Astrocyte of the spinal cord (primary cell): ENCODE measurements around the gene ZNF785.

Experiments used
- DNase-seq: peaks from one replicate; pipeline ENCODE4 v3.0.0; 2011; ENCODE audit warnings: low read depth, low spot score
- H3K4me3 ChIP-seq: 2 replicates; pipeline ENCODE4 v1.5.1; 2011; ENCODE audit warnings: low read depth, mild to moderate bottlenecking, low read length, moderate library complexity
- CTCF ChIP-seq: IDR thresholded peaks from 2 replicates; pipeline ENCODE4 v1.5.1; 2012; ENCODE audit warnings: low read depth, mild to moderate bottlenecking, low read length, inconsistent platforms
- in situ Hi-C: cut with HindIII; loops from 2 replicates; pipeline ENCODE4 v1.10.0; 2017; ENCODE audit warnings: low sequenced_read_pairs

The ZNF785 gene

DNA sequence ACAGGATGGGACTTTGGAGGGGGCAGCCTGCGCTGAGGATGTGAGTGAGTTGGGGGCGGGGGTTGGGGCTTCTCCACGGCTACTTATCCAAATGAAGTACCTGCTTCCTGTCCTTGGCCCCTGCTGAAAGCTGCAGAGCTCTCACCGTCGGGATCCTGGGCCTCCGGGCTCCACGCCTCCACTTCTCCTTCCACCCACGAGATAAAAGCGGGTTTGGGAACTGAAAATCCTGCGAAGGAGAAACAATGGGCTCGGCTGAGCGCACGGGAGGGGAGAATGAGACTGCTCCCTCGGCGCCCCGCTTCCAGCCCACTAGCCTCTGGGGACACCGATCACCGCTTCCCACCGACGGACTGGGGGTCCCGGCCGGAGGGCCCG, 486 bp downstream of the ZNF785 start:
- no peak for DNase-seq
- TF ChIP-seq CTCF: no peak
- in situ Hi-C loops: no loop called here
- peak overlapping the region; percentile 68 for H3K4me3 ChIP-seq

GRCh38 chr16:30582611-30583340, 2.7 kb downstream of the ZNF785 start:
- DNase-seq: no peak
- no peak for TF ChIP-seq CTCF
- no peak overlapping the region for H3K4me3 ChIP-seq
- in situ Hi-C loops: no loop called here

GRCh38 chr16:30581457-30581856, 4.0 kb downstream of the ZNF785 start:
- in situ Hi-C loops: no loop called here
- no peak for TF ChIP-seq CTCF

DNA sequence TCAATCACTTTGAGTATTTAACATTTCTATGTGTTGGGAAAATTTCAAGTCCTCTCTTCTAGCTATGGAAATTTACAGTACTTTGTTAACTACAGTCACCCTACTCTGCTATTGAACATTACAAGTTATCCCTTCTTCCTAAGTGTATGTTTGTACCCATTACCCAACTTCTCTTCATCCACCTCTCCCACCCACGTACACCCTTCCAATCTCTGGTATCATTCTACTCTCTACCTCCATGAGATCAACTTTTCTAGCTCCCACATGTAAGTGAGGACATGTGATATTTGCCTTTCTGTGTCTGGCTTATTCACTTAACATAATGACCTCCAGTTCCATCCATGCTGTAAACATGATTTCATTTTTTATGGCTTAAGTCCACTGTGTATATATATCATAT, 10.8 kb downstream of the ZNF785 start:
- no peak overlapping the region for H3K4me3 ChIP-seq
- in situ Hi-C loops: no loop called here
- no peak for DNase-seq
- no peak for TF ChIP-seq CTCF

More at GRCh38 chr16:30581457-30581856, 4.0 kb downstream of the ZNF785 start:
- H3K4me3 ChIP-seq: no peak overlapping the region
- DNase-seq: no peak

DNA sequence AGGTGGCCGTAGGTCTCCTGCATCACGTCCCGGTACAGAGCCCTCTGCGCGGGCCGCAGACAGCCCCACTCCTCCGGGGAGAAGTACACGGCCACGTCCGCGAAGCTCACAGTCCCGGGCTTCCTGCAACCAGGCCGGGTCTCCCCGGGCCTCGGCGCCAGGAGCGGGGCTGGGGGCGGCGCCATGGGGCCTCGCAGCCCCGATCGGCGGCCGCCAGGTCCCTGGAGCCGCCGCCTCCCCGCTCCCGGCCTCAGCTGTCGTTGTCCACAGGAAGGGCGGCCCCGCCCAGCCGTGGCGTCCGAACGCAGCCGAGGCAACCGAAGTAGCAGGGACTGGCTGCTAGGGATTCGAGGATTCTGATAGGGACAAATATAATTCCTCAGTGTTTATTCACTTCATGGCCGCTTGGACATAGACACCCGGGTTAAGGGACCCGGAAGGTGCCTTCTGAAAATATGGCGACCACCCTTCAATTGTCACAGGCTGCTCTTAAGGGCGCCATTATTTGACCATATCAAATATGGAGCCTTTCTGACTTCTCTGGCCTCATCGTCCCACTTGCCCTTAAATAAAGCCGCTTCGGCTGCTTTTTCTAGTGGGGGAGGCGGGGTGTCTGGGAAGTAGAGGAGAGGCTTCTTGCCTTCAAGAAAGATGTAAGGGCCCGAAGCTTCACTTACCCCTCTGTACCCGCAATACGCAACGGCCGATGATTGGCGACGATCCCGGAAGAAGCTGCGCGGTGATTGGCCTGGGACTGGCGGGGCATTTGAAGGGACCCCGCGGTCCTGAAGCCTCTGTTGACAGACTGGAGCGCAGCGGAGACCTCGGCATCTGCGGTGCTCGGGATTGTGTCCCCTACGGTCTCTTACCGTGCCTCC, 13.8 kb downstream of the ZNF785 start, which contains the start of gene ZNF688:
ZNF688 (minus strand) TSS at position 270 of the 878 bp plus-strand sequence; CDS start at position 185, 85 bp downstream.
- in situ Hi-C loops: no loop called here
- H3K4me3 ChIP-seq: peak within 1 kb of the TSS; percentile 63
- no peak for TF ChIP-seq CTCF
- peak; percentile 99 for DNase-seq

- peak overlapping the region; percentile 63 for H3K4me3 ChIP-seq
- TF ChIP-seq CTCF: no peak
- DNase-seq: peak; percentile 31
- in situ Hi-C loops: no loop called here
These were observed 14.7 kb downstream of the ZNF785 start for GRCh38 chr16:30570636-30571444.
